Neural crest cell (in vitro differentiated cells): ENCODE measurements around the gene PCED1B. TPM values are rescaled to one million over a fixed set of nuclear protein-coding genes. Genes with fewer than 3 reads are reported as not detected.
"Not testable (repeated sequence)": the region's sequence is repeated elsewhere in the genome, so short reads cannot be mapped to it uniquely, and the experiment has no call there.

ENCODE experiments used
- DNase-seq: peaks from one replicate; pipeline ENCODE4 v3.0.0; 2021; ENCODE audit warnings: low read depth, mixed read lengths, low spot score
- H3K27ac Mint-ChIP-seq: one replicate; pipeline ENCODE4 v1.8.0; 2021; ENCODE audit warnings: mild to moderate bottlenecking, mixed read lengths; ENCODE audit not compliant: unreplicated experiment
- H3K27me3 Mint-ChIP-seq: 2 replicates; pipeline ENCODE4 v1.8.0; 2021; ENCODE audit warnings: low read depth, mild to moderate bottlenecking, mixed read lengths
- H3K36me3 Mint-ChIP-seq: 2 replicates; pipeline ENCODE4 v1.8.0; 2021; ENCODE audit warnings: low read depth, mild to moderate bottlenecking, mixed read lengths
- H3K4me1 Mint-ChIP-seq: 2 replicates; pipeline ENCODE4 v1.8.0; 2021; ENCODE audit warnings: mixed read lengths
- H3K4me3 Mint-ChIP-seq: one replicate; pipeline ENCODE4 v1.8.0; 2021; ENCODE audit warnings: mild to moderate bottlenecking, mixed read lengths
- H3K9me3 Mint-ChIP-seq: 2 replicates; pipeline ENCODE4 v1.8.0; 2021; ENCODE audit warnings: mixed read lengths
- total RNA-seq: library from RNA; stranded (reverse); gene quantifications from 2 replicates; pipeline ENCODE4 v1.2.1, GENCODE V29; 2021
- TF ChIP-seq, protein P1 (sequence below): fragments of 200-600 bp; sonication (generic); conservative IDR thresholded peaks from 2 replicates; pipeline ENCODE4 v1.5.0; 2021; ENCODE audit warnings: antibody characterized with exemption, mild to moderate bottlenecking

PCED1B gene
- total RNA-seq, 1 donor from 2014 or later: 0.47 TPM

DNA sequence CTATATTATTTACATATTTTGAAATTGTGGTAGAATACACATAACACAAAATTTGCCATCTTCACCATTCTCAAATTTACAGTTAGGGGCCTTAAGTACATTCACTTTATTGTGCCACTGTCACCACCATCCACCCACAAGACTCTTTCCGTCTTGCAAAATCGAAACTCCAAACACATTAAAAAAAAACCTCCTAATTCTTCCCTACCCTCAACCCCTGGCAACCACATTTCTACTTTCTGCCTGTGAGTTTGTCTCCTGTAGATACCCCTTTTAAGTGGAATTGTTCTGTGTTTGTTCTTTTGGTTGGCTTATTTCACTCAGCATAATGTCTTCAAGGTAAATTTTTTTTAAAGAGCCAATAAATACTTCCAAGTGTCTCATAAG lies 32.0 kb downstream of the PCED1B start:
- TF ChIP-seq, protein P1, sequence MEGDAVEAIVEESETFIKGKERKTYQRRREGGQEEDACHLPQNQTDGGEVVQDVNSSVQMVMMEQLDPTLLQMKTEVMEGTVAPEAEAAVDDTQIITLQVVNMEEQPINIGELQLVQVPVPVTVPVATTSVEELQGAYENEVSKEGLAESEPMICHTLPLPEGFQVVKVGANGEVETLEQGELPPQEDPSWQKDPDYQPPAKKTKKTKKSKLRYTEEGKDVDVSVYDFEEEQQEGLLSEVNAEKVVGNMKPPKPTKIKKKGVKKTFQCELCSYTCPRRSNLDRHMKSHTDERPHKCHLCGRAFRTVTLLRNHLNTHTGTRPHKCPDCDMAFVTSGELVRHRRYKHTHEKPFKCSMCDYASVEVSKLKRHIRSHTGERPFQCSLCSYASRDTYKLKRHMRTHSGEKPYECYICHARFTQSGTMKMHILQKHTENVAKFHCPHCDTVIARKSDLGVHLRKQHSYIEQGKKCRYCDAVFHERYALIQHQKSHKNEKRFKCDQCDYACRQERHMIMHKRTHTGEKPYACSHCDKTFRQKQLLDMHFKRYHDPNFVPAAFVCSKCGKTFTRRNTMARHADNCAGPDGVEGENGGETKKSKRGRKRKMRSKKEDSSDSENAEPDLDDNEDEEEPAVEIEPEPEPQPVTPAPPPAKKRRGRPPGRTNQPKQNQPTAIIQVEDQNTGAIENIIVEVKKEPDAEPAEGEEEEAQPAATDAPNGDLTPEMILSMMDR: no peak
- Mint-ChIP-seq H3K9me3 (no peaks in the 10 kb centered on the region), H3K4me1 (peaks cover 16% of the 10 kb centered on the region), H3K4me3 (no peak overlapping the region), H3K27me3 (no peaks in the 10 kb centered on the region), H3K27ac (no peak overlapping the region), H3K36me3 (no peaks in the 10 kb centered on the region)
- no peak for DNase-seq

DNA sequence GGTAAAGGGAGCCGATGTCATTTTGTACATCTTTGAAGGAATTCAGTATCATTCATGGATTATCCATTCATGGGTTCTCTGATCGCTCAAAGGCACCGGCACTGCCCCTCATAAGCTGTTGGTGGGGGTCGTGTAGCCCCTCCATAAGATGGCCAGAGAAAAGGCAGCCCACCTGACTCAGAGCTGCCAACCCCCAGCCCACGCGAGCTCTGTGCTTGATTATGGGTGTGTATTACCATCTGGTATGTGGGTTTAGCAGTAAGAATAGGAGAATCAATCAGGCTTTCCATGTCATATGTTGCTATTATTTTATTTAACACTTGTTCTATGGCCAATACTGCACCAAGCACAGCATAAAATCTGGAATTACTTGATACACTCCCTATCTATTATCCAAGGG lies 32.4 kb downstream of the PCED1B start:
- H3K27me3 Mint-ChIP-seq: no peaks in the 10 kb centered on the region
- H3K9me3 Mint-ChIP-seq: no peaks in the 10 kb centered on the region
- no peak for DNase-seq
- H3K36me3 Mint-ChIP-seq: no peaks in the 10 kb centered on the region
- no peak overlapping the region for H3K27ac Mint-ChIP-seq
- H3K4me1 Mint-ChIP-seq: peaks cover 16% of the 10 kb centered on the region
- TF ChIP-seq, protein P1: no peak
- H3K4me3 Mint-ChIP-seq: no peak overlapping the region

DNA sequence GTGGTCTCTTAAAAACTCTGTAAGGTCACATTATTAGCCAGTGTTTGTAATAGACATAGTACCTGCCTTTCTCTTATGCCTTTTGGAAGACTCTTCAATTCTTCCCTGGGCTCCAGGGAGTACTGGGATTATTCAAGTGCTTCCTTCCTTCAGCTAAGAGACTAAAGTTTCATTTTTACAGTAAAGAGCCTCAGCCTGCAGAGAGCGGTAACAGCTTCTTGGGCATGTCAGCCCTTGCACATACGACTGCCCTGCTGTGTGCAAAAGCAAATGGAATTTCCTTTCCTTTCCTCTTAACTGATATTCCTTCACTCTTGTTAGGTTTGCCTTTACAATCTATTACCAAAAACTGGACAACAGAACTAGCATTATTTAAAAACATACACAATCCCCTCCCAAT lies 33.3 kb downstream of the PCED1B start:
- Mint-ChIP-seq H3K4me3 (no peak overlapping the region), H3K36me3 (no peaks in the 10 kb centered on the region), H3K27me3 (no peaks in the 10 kb centered on the region), H3K27ac (no peak overlapping the region), H3K9me3 (no peaks in the 10 kb centered on the region), H3K4me1 (peaks cover 16% of the 10 kb centered on the region)
- TF ChIP-seq, protein P1: no peak
- DNase-seq: no peak

DNA sequence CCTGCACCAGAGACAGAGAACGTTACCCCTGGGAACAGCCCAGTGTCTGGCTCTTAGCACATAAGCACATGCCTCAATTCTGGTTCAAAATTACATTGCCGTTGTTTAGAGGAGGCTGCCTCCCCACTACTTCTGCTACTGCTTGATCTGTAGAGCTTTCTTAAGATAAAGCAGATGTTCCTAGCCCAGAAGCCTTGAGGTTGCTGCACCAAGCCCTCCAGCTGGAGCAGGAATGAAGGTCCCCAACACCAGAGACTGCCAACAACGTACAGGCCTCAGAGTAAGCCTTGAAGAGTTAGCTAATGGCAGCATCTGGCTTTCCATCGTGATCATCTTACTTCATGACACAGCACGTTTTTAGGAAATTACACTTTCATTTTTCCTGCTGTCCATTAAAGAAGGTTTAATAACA lies 35.1 kb downstream of the PCED1B start:
- H3K4me3 Mint-ChIP-seq: no peak overlapping the region
- no peaks in the 10 kb centered on the region for H3K27me3 Mint-ChIP-seq
- H3K4me1 Mint-ChIP-seq: peaks cover 15% of the 10 kb centered on the region
- TF ChIP-seq, protein P1: no peak
- no peaks in the 10 kb centered on the region for H3K9me3 Mint-ChIP-seq
- no peak overlapping the region for H3K27ac Mint-ChIP-seq
- DNase-seq: no peak
- H3K36me3 Mint-ChIP-seq: no peaks in the 10 kb centered on the region

DNA sequence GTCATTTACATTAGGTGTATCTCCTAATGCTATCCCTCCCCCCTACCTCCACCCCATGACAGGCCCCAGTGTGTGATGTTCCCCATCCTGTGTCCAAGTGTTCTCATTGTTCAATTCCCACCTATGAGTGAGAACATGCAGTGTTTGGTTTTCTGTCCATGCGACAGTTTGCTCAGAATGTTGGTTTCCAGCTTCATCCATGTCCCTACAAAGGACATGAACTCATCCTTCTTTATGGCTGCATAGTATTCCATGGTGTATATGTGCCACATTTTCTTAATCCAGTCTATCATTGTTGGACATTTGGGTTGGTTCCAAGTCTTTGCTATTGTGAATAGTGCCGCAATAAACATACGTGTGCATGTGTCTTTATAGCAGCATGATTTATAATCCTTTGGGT lies 37.9 kb downstream of the PCED1B start:
- not testable (repeated sequence) for H3K36me3 Mint-ChIP-seq, DNase-seq, H3K4me1 Mint-ChIP-seq, H3K4me3 Mint-ChIP-seq, H3K27ac Mint-ChIP-seq, H3K27me3 Mint-ChIP-seq, H3K9me3 Mint-ChIP-seq

DNA sequence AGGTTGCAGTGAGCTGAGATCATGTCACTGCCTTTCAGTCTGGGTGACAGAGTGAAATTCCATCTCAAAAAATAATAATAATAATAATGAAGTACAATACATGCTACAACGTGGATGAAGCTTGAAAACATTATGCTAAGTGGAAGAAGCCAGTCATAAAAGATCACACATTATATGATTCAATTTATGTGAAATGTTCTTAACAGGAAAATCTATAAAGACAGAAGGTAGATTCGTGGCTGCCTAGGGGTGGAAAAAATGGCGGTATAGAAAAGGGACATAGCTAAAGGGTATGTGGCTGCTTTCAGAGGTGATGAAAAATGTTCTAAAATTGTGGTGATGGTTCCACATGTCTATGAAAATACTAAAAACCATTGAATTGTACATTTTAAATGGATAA lies 41.3 kb downstream of the PCED1B start:
- H3K4me3 Mint-ChIP-seq: no peak overlapping the region
- no peaks in the 10 kb centered on the region for H3K27me3 Mint-ChIP-seq
- H3K4me1 Mint-ChIP-seq: peaks cover 24% of the 10 kb centered on the region
- H3K36me3 Mint-ChIP-seq: no peaks in the 10 kb centered on the region
- no peak for DNase-seq
- no peak overlapping the region for H3K27ac Mint-ChIP-seq
- H3K9me3 Mint-ChIP-seq: peaks cover 3% of the 10 kb centered on the region
- TF ChIP-seq, protein P1: no peak
